ENCODE measurements around the gene XPA.
"Not testable (repeated sequence)": the region's sequence is repeated elsewhere in the genome, so short reads cannot be mapped to it uniquely, and the experiment has no call there.

The XPA gene

GRCh38 chr9:97704345-97704677 is 7.2 kb upstream of the XPA start:
- no peak for TF ChIP-seq CTCF (IDR thresholded peaks at IDR 0.05; ENCODE audit: control insufficient read depth, insufficient read depth, low read depth, low read length, missing control alignments)
- DNase-seq (ENCODE audit: low read depth), result no peak
- no peak overlapping the region for H3K4me3 ChIP-seq (ENCODE audit: control insufficient read depth, low read depth, low read length)

GRCh38 chr9:97703437-97704344 is 6.6 kb upstream of the XPA start:
- no peak overlapping the region for H3K4me3 ChIP-seq (ENCODE audit: control insufficient read depth, low read depth, low read length)
- no peak for TF ChIP-seq CTCF (IDR thresholded peaks at IDR 0.05; ENCODE audit: control insufficient read depth, insufficient read depth, low read depth, low read length, missing control alignments)
- DNase-seq (ENCODE audit: low read depth), result peak; percentile 64

GRCh38 chr9:97699824-97700223 is 2.7 kb upstream of the XPA start:
- not testable (repeated sequence) for DNase-seq (ENCODE audit: low read depth); H3K4me3 ChIP-seq (ENCODE audit: control insufficient read depth, low read depth, low read length)

GRCh38 chr9:97699281-97699680 is 2.1 kb upstream of the XPA start:
- DNase-seq (ENCODE audit: low read depth); H3K4me3 ChIP-seq (ENCODE audit: control insufficient read depth, low read depth, low read length): not testable (repeated sequence)

- TF ChIP-seq CTCF (IDR thresholded peaks at IDR 0.05; ENCODE audit: control insufficient read depth, insufficient read depth, low read depth, low read length, missing control alignments), result no peak
- DNase-seq (ENCODE audit: low read depth), result no peak
- H3K4me3 ChIP-seq (ENCODE audit: control insufficient read depth, low read depth, low read length), result no peak overlapping the region
Observed at GRCh38 chr9:97698865-97699264, 1.7 kb upstream of the XPA start.

GRCh38 chr9:97697837-97698236 is 697 bp upstream of the XPA start:
- H3K4me3 ChIP-seq (ENCODE audit: control insufficient read depth, low read depth, low read length), result no peak overlapping the region

GRCh38 chr9:97695995-97696802 is 941 bp downstream of the XPA start:
- peak overlapping the region; percentile 95 for H3K4me3 ChIP-seq (ENCODE audit: control insufficient read depth, low read depth, low read length)
- TF ChIP-seq CTCF (IDR thresholded peaks at IDR 0.05; ENCODE audit: control insufficient read depth, insufficient read depth, low read depth, low read length, missing control alignments), result no peak
- no peak for DNase-seq (ENCODE audit: low read depth)

More at GRCh38 chr9:97697837-97698236, 697 bp upstream of the XPA start:
- no peak for DNase-seq (ENCODE audit: low read depth)
- no peak for TF ChIP-seq CTCF (IDR thresholded peaks at IDR 0.05; ENCODE audit: control insufficient read depth, insufficient read depth, low read depth, low read length, missing control alignments)

Measured in AG09309 (cell line).